Osteoblast (primary cell): ENCODE data around the gene SCCPDH. TPM values are rescaled to one million over a fixed set of nuclear protein-coding genes. Genes with fewer than 3 reads are reported as not detected.
A peak's percentile ranks its signal among the peaks of the same experiment; 100 is the strongest.

Source experiments
- DNase-seq: peaks from one replicate; pipeline ENCODE4 v3.0.0; 2011; ENCODE audit warnings: low spot score, mixed read lengths; ENCODE audit not compliant: insufficient read length; ENCODE audit errors: missing footprints
- H2AFZ ChIP-seq: 2 replicates; pipeline ENCODE4 v1.6.0; 2011; ENCODE audit warnings: mild to moderate bottlenecking, low read length
- H3K27ac ChIP-seq: 2 replicates; pipeline ENCODE4 v1.5.1; 2011; ENCODE audit warnings: mild to moderate bottlenecking, low read depth, low read length, moderate library complexity
- H3K27me3 ChIP-seq: 2 replicates; pipeline ENCODE4 v1.6.0; 2012; ENCODE audit warnings: mild to moderate bottlenecking, control low read depth, inconsistent platforms, low read length, moderate library complexity; ENCODE audit not compliant: insufficient read depth
- H3K36me3 ChIP-seq: 2 replicates; pipeline ENCODE4 v1.5.1; 2011; ENCODE audit warnings: mild to moderate bottlenecking, low read length, control low read depth, moderate library complexity; ENCODE audit not compliant: insufficient read depth
- H3K4me1 ChIP-seq: 2 replicates; pipeline ENCODE4 v1.5.1; 2011; ENCODE audit warnings: mild to moderate bottlenecking, low read length, control low read depth, moderate library complexity; ENCODE audit not compliant: insufficient read depth
- H3K4me2 ChIP-seq: 2 replicates; pipeline ENCODE4 v1.6.0; 2011; ENCODE audit warnings: mild to moderate bottlenecking, low read length; ENCODE audit not compliant: insufficient read depth
- H3K4me3 ChIP-seq: fragments of 200-600 bp; sonication (generic); 3 replicates; pipeline ENCODE4 v1.5.1; 2012; ENCODE audit warnings: mild to moderate bottlenecking, low read length, inconsistent platforms; ENCODE audit not compliant: insufficient read depth
- H3K79me2 ChIP-seq: 2 replicates; pipeline ENCODE4 v1.6.0; 2012; ENCODE audit warnings: mild to moderate bottlenecking, low read length, control low read depth, inconsistent platforms; ENCODE audit not compliant: insufficient read depth
- H3K9me3 ChIP-seq: 2 replicates; pipeline ENCODE4 v1.5.1; 2011; ENCODE audit warnings: low read depth, low read length, control low read depth
- H4K20me1 ChIP-seq: 2 replicates; pipeline ENCODE4 v1.6.0; 2012; ENCODE audit warnings: mild to moderate bottlenecking, low read length, control low read depth; ENCODE audit not compliant: insufficient read depth
- CTCF ChIP-seq: IDR thresholded peaks from 2 replicates; pipeline ENCODE4 v1.5.1; 2011; ENCODE audit warnings: mild to moderate bottlenecking, low read depth, low read length, moderate library complexity; ENCODE audit errors: extremely low read depth
- total RNA-seq: library from RNA; depleted of rRNA; stranded (reverse); fragments of >200 nt; gene quantifications from 2 replicates; pipeline ENCODE4 v1.2.3, GENCODE V29; 2012

Gene SCCPDH
- total RNA-seq, 1 donor: 49.9 TPM

DNA sequence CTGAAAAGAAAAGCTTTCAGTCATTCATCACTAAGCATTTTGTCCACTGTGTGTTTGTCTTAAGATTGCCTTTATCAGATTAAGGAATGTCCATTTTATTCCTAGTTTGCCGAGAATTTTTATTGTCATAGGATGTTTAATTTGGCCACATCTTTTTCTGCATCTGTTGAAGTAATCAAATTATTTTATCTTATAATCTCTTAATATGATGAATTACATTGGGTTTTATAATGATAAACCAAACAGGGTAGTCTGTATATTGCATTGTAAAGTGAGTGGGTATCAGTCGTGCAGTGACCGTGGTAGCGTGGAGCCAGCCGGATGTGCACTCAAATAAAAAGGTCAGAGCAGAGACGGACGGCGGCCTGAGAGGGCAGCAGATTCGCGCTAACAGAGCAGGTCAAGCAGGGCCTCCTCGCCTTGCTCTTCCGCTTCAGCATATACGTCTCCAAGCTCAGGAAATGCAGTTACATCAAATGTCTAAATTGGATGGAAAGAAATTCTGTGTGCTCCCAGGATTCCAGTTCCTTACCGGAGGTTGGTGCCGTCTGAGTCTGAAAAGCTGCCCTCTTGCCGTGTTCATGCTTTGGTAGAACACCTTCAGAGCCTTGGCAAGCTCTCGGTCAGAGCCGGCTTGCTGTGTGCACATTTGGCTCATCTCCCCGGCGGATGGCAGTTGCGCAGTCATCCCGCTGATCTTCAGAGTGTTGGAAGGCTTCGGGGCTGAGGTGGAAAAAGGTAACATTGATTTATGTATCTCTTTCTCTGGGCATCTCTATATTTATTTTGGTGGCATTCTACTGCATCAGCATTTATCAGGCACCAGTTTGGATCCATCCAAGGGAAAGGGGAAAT lies 51.5 kb downstream of the SCCPDH start:
- no peaks in the 10 kb centered on the region for H3K9me3 ChIP-seq
- no peak overlapping the region for H3K4me2 ChIP-seq
- H3K4me1 ChIP-seq: no peaks in the 10 kb centered on the region
- no peaks in the 10 kb centered on the region for H3K79me2 ChIP-seq
- no peaks in the 10 kb centered on the region for H3K27me3 ChIP-seq
- no peak for TF ChIP-seq CTCF
- H4K20me1 ChIP-seq: no peaks in the 10 kb centered on the region
- peak; percentile 41 for DNase-seq
- peaks cover 18% of the 10 kb centered on the region for H3K36me3 ChIP-seq
- H3K4me3 ChIP-seq: no peak overlapping the region
- H2AFZ ChIP-seq: no peak overlapping the region
- no peak overlapping the region for H3K27ac ChIP-seq

DNA sequence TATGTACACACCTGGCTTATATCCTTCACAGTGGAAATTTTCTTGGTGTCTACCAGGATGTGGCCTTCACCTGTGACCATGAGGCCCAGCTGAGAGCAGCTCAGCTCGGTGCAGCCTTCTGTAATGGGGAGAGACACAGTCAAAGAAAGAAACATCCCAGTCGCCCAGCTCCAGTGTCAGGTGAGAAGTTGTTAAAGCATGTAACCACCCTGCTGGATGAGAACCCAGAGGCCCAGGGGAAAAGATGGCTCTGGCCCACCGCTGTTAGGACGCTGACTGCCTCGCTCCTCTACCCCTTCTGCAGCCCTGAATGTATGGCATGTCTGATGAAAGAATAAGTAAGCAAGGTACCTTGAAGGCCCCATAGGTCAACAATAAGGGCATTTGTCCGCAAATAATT lies 52.7 kb downstream of the SCCPDH start:
- H4K20me1 ChIP-seq: no peaks in the 10 kb centered on the region
- peaks cover 18% of the 10 kb centered on the region for H3K36me3 ChIP-seq
- H3K79me2 ChIP-seq: no peaks in the 10 kb centered on the region
- H3K27me3 ChIP-seq: no peaks in the 10 kb centered on the region
- DNase-seq: no peak
- H3K27ac ChIP-seq: no peak overlapping the region
- no peaks in the 10 kb centered on the region for H3K9me3 ChIP-seq
- H3K4me3 ChIP-seq: no peak overlapping the region
- H2AFZ ChIP-seq: no peak overlapping the region
- no peak for TF ChIP-seq CTCF
- peaks cover 4% of the 10 kb centered on the region for H3K4me1 ChIP-seq
- no peak overlapping the region for H3K4me2 ChIP-seq

DNA sequence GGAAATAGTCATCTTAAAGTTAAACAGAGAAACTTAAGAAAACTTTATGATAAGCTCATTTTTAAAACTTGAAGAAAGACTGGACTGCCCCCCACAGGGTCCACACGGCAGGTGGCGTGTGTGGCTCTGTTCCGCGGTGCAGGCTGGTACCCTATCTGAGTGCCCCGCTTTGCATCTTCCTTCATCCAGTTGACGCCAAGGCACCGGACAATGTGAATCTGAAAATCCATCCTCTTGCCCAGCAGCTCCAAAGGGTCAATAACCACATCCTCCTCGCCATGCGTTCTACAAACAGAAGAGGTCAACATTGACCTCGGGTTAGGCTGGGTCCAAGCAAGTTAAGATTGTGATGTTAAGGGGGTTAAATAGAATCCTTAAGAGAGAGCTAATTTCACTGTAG lies 54.5 kb downstream of the SCCPDH start:
- Histone ChIP-seq H3K79me2 (no peaks in the 10 kb centered on the region), H3K27me3 (no peaks in the 10 kb centered on the region), H3K4me3 (no peak overlapping the region), H3K27ac (no peak overlapping the region), H4K20me1 (peaks cover 3% of the 10 kb centered on the region), H3K4me2 (no peak overlapping the region), H2AFZ (no peak overlapping the region), H3K36me3 (peaks cover 18% of the 10 kb centered on the region), H3K4me1 (peaks cover 13% of the 10 kb centered on the region), H3K9me3 (no peaks in the 10 kb centered on the region)
- DNase-seq: no peak
- no peak for TF ChIP-seq CTCF

GRCh38 chr1:246779561-246780175 lies 55.5 kb downstream of the SCCPDH start:
- no peak for DNase-seq
- no peak overlapping the region for H3K27ac ChIP-seq
- H3K27me3 ChIP-seq: no peaks in the 10 kb centered on the region
- peaks cover 3% of the 10 kb centered on the region for H4K20me1 ChIP-seq
- H3K4me3 ChIP-seq: no peak overlapping the region
- no peak for TF ChIP-seq CTCF
- H3K79me2 ChIP-seq: no peaks in the 10 kb centered on the region
- H3K36me3 ChIP-seq: peaks cover 18% of the 10 kb centered on the region
- peaks cover 15% of the 10 kb centered on the region for H3K4me1 ChIP-seq
- H3K9me3 ChIP-seq: no peaks in the 10 kb centered on the region
- H3K4me2 ChIP-seq: no peak overlapping the region
- H2AFZ ChIP-seq: no peak overlapping the region
